HG03520 (cell line): ENCODE data around the gene RPS2.
"Not testable (repeated sequence)": the region's sequence is repeated elsewhere in the genome, so short reads cannot be mapped to it uniquely, and the experiment has no call there.

ENCODE experiments used
- ATAC-seq: cut with Tn5 transposase; IDR thresholded peaks from one replicate; pipeline ENCODE4 v1.9.1; 2021; ENCODE audit warnings: mild to moderate bottlenecking, moderate library complexity; ENCODE audit not compliant: unreplicated experiment

RPS2 gene

GRCh38 chr16:1964506-1965395 lies at the start of gene RPS2:
RPS2 (minus strand) TSS chr16:1964826; CDS start chr16:1964625, 201 bp downstream.
- ATAC-seq, result peak; percentile 81

- no peak for ATAC-seq
These were observed 48.9 kb upstream of the RPS2 start for GRCh38 chr16:2013527-2013926.

GRCh38 chr16:2011726-2012125 lies 47.1 kb upstream of the RPS2 start:
- not testable (repeated sequence) for ATAC-seq

GRCh38 chr16:2009791-2010510 lies 45.3 kb upstream of the RPS2 start, which contains the start of gene ZNF598:
ZNF598 (minus strand) TSS chr16:2009821.
- ATAC-seq, result peak; percentile 70

- ATAC-seq, result peak; percentile 21
These were observed 44.6 kb upstream of the RPS2 start for GRCh38 chr16:2009164-2009711.

- ATAC-seq, result no peak
These were observed 44.1 kb upstream of the RPS2 start for GRCh38 chr16:2008631-2009163.

- ATAC-seq, result no peak
These were observed 43.4 kb upstream of the RPS2 start for GRCh38 chr16:2008009-2008526.

GRCh38 chr16:2007081-2007836 lies 42.6 kb upstream of the RPS2 start:
- no peak for ATAC-seq

GRCh38 chr16:2006317-2006716 lies 41.7 kb upstream of the RPS2 start:
- ATAC-seq, result no peak

- no peak for ATAC-seq
These were observed 41.0 kb upstream of the RPS2 start for GRCh38 chr16:2005646-2006045.

- ATAC-seq, result no peak
These were observed 40.3 kb upstream of the RPS2 start for GRCh38 chr16:2004795-2005517.

GRCh38 chr16:2003827-2004641 lies 39.4 kb upstream of the RPS2 start:
- no peak for ATAC-seq

GRCh38 chr16:2003231-2003826 lies 38.7 kb upstream of the RPS2 start:
- no peak for ATAC-seq

GRCh38 chr16:2002406-2003230 lies 38.0 kb upstream of the RPS2 start:
- ATAC-seq, result no peak

GRCh38 chr16:2001456-2002355 lies 37.1 kb upstream of the RPS2 start:
- no peak for ATAC-seq

- ATAC-seq, result no peak
These were observed 36.4 kb upstream of the RPS2 start for GRCh38 chr16:2001035-2001434.
